GM04504 (cell line): Measurements from ENCODE around the gene NR6A1.
A peak's percentile ranks its signal among the peaks of the same experiment; 100 is the strongest.

Source experiments
- DNase-seq: peaks from one replicate; pipeline ENCODE4 v3.0.0-alpha.2; 2012; ENCODE audit warnings: low read depth

The NR6A1 gene

DNA sequence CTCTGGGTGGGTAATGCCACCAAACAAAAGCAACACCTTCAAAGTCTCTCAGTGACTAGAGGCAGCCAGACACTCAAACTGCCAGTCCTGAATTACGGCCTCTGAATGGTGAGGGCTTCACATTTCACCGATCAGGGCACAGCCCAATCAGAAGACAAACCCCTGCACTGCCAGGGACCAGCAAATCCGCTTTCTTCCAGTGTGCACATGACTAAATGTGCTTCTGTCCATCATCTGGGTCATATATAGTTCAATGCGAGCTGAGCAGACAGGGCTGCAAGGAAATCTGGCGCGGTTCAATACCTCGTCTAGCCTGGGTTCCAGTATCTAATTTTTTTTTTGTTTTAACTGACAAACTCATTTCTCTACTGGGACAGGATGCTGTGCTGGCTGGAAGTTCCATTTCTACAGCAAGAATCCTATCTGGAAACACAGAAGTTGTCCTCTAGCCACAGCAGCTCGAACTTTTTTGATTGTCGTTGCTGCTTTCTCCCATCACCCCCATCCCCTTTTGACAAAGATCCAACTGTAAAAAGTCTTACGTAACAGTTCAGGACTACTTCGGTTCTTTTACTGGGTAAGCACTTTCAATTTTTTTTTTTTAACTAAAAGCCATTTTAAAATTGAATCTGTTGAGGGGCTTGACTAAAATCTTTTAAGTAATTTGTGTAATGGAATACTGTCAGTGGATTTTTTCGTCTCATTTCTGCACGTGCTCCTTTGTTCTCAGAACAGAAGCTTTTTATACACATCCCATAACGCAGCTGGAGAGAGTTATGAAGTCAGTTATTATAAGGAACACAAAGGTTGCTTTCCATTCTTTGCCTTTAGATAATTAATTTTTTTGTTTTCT, 112.7 kb downstream of the NR6A1 start:
- peak; percentile 89 for DNase-seq

GRCh38 chr9:124657516-124657915, 113.6 kb downstream of the NR6A1 start:
- DNase-seq, result no peak

DNA sequence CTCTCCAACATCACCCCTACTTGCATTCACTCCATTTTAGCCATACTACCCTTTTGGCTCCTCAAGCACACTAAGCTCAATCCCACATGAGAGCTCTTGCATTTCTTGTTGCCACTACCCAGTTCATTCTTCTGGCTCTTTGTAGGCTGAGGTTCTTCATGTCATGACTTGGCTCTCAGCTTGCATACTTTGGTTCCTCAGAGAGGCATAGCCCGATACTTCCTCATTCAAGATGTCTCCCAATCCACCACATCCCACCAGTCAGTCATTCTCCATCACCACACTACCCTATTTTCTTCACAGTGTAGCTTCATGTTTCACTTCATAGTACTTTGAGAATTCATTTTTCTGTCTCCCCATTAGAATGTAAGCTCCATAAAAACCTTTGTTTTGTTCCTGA, 116.7 kb downstream of the NR6A1 start:
- DNase-seq, result no peak

DNA sequence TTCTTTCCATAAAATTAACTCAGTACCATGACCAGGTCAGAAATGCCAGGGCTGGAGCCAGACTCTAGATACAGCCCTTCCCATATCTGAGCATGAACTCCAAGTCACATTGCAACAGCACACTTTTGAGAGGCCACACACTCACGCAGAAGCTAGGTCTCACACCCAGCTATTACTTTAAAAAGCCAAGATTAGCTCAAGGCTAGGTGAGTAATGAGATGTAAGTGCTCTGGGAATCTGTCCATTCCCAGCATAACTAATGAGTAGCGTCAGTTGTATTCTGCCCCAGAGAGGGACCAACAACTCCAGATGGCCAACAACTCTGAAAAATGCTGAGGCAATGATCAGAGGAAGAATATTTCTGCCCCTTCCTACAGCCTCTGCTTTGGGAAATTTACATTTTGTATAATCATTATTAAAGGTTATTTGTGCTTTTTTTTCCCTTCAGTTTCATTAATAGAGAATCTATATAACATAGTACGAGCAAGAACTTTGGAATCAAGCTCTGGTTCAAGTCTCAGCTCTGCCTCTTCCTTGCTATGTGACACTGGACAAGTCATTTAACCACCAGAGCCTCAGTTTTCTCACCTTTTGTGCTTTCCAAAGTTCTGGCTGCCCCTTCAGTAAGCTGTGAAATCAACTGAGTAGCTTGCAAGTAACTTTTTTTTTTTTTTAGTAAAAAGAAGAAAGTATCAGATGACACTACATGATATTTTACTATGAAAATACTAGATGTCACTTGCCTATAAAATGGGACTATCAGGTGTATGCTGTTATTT, 118.3 kb downstream of the NR6A1 start:
- DNase-seq, result peak; percentile 98

DNA sequence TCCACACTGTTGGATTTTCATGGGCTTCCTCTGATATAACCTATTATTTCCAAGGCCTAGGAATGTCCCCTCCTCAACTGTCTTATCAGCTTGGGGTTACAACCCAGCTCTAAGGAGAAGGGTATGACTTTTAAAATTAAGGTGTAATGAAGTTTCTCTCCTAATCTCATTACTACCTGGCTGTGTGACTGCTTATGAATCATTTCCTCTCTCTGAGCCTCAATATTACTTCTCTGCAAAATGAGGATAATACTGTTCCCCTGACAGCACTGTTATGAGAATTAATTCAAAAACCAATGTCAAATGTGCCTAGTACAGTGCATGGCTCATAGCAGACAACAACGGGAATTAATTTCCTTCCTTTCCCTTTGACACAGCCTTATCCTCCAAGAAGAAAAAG, 118.9 kb downstream of the NR6A1 start:
- DNase-seq, result no peak

- no peak for DNase-seq
Measured at GRCh38 chr9:124645274-124645673, 125.8 kb downstream of the NR6A1 start.

DNA sequence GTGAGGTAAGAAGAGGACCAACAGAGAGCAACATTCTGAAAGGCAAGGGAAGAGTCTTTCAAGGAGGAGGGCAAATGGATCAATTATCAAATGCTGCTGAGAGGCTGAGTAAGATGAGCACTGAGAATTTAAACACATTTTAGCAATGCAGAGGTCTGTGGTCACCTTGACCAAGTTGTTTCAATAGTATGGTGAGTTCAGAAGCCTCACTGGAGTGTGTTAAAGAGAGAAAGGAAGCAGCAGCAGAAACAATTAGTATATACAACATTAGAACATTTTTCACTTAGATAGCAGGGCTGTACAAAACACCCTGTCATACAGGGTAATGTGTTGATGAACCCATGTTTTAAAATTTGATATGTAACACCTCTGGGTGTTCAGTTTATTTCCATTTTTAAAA, 131.5 kb downstream of the NR6A1 start:
- no peak for DNase-seq

DNA sequence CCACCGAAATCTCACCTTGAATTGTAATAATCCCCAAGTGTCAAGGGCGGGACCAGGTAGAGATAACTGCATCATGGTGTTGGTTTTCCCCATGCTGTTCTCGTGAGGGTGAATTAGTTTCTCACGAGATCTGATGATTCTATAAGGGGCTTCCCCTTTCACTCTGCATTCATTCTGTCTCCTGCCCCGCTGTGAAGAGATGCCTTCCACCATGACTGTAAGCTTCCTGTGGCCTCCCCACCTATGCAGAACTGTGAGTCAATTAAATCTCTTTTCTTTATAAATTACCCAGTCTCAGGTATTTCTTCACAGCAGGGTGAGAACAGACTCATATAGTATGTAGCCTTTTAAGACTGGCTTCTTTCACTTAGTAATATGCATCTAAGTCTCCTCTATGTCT, 135.8 kb downstream of the NR6A1 start:
- DNase-seq, result no peak

DNA sequence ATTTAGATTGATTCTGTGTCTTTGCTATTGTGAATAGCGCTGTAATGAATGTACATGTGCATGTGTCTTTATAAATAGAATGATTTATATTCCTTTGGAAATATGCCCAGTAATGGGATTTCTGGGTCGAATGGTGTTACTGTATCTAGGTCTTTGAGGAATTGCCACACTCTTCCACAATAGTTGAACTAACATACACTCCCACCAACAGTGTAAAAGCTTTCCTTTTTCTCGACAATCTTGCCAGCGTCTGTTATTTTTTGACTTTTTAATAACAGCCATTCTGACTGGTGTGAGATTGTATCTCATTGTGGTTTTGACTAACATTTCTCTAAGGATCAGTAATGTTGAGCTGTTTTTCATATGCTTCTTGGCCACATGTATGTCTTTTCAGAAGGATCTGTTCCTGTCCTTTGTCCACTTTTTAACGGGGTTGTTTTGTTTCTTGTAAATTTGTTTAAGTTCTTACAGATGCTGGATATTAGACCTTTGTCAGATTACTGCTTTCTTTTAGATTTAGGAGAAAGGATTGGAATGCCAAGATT, 139.0 kb downstream of the NR6A1 start:
- peak; percentile 65 for DNase-seq

DNA sequence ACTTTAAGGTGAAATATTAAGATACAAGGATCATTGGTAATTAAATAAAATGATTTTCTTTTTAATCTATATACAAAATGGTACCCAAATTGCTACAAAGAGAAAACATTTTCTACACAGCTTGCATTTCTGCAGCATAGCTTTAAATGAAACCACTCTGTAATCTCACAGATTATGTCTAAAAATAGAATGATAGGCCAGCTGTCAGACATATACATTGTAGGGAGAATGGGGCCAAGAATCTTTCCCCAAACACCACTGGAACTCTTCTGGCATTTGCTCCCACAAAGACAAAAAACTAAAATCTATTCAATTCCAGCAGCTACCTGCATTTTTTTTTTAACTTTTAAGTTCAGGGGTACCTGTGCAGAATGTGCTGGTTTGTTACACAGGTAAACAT, 139.8 kb downstream of the NR6A1 start:
- DNase-seq, result no peak

DNA sequence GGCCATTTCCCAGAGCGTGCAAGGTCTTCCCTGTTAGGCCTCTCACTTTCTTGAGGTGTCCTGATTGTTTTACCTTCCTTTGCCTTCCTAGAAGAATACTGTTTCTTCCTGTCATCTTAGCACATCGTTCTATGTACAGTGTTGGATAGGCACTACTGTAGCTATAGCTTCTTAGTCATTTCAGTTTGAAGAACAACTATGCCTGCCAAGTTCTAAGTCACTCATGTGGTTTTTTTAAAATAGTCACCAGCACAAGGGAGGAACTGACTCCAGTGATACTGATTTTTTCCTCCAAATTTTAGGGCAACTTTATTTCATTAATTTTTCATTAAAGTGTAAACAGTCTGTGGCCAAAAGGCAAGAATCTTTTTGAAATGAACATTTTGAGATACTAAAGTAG, 141.5 kb downstream of the NR6A1 start:
- DNase-seq, result peak; percentile 43

- DNase-seq, result no peak
Measured at GRCh38 chr9:124628741-124629140, 142.4 kb downstream of the NR6A1 start.

DNA sequence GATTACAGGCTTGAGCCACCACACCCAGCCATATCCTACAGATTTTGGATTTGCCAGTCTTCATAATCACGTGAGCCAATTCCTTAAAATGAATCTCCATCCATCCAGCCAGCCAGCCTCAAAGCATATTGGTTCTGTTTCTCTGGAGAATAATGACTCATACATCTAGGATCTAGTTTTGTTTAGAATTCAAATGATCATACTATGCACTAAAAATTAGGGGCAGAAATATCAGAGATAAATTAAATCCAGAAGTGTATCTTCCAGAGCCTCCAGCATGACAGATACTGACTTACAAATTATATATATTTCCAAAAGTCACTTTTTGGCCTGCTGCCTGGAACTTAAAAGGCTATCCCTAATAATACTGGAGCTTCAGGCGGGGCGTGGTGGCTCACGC, 144.8 kb downstream of the NR6A1 start:
- DNase-seq, result no peak

DNA sequence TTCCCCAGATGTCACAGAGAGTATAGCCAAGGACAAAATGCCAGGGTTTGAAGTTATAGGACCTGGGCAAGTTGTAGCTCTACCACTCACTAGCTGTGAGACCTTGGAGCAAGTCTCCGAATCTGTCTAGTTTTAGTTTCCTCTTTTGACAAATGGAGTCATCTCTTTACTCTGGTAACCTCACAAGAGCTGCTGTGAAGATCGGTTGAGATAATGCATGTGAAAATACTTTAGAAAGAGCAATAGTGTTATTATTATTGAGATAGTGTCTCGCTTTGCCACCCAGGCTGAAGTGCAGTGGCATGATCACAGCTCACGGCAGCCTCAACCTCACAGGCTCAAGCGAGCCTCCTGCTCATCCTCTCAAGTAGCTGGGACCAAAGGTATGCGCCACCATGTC, 146.0 kb downstream of the NR6A1 start:
- no peak for DNase-seq

DNA sequence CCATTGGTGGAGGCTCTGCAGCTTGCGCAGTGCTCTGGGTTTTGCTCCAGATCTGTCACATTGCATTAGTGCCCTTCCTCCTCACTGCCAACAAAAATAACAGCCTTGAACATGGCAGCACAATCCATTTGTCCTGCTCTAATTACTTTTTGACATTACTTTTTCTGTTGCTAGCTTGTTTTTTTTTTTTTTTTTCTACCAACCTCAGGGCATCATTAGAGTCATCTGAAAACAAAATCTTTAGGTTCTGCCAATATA, 146.4 kb downstream of the NR6A1 start:
- DNase-seq, result no peak

DNA sequence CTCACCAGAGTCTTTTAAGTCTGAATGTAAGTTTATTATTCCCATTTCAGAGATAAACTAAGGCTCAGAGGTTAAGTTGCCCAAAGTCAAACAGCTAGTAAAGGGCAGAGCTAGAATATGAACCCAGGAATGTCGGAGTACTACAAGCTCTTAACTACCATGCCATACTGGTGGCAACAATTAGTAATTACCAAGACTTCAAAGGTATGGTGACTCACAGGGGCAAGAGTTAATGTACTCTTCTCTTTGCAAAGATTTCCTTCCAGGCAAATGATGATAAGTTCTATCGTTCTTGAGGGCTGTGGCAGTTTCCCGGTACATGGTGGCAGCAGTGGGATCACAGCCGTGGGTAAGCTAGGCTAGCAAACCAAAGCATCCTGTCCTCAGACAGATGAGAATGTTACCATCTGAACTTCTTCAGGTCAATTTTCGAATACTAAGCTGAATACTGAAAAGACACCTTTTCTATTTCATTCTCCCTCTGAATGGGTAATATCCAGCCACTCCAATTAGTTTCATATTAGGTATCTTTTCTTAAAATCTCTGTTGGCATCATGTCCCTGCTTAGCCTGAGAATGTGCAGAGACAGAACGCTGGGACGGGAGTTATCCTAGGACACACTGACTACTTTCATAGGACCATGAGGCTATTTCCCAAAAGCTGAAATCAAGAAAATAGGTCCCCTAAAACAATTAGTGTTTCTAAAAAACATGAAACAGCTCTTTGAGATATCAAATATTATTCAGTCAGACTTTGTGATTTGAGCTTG, 147.0 kb downstream of the NR6A1 start:
- no peak for DNase-seq

DNA sequence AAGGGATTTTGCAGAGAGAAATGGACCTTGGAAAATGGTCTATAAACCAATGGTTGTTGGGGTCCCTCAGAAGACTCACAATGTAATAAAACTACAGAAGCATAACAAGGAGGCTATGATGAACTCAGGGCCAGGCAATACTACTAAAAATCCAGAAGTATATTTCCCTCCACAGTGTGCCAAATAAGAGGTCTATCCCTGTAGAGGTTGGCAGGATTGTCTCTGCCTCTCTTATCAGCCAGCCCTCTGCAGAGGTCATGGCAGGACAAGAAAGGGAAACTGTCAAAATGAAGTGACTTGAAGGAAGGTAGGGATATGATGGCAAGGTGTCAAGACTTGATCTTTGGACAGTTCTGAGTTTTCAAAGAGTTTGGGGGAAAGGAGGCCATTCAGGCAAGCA, 148.2 kb downstream of the NR6A1 start:
- DNase-seq, result no peak

- peak; percentile 62 for DNase-seq
Measured at GRCh38 chr9:124621371-124622328, 149.5 kb downstream of the NR6A1 start.

DNA sequence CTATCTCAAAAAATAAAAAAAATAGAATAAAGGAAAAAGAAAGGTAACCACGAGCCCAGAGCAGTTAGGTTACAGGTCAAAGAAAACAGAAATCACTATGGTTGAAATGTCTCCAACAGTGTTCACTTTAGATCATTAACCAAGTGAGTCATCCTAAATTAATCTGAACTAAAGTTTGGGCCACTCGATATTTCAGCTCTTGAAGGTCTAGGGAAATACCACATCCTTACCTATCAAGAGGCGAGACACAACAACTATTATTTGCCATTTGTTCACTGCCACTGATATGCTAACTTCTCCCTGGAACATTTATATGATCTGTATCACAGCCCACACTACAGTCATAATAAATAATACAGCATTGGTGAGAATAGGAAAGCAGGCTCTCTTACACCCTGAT, 152.6 kb downstream of the NR6A1 start:
- DNase-seq, result no peak

- peak; percentile 71 for DNase-seq
Measured at GRCh38 chr9:124617477-124618141, 153.5 kb downstream of the NR6A1 start.

DNA sequence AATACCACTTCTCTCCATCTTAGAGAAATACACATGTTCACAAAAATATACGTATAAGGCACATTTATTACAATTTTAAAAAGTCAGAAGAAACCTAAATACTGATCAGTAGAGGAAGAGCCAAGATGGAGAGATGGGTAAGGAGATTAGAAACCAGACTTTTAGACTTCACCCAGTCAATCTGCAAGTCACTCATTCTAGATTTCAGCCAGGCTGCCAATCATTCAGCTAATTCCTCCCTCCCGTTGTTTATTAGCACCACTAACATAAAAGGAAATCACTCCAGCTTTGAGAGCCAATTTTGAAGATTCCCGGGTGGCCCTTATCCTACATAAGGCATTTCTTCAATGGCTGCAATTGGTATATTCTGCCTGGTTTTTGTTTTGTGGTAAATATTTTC, 154.2 kb downstream of the NR6A1 start:
- no peak for DNase-seq
